HL-60 (cell line): ENCODE results near the gene DPEP3.

Experiments
- GABPA ChIP-seq: IDR thresholded peaks from 2 replicates; pipeline ENCODE4 v1.6.1; 2012; ENCODE audit warnings: low read depth
- POLR2AphosphoS5 ChIP-seq: IDR thresholded peaks from 2 replicates; pipeline ENCODE4 v1.6.1; 2012; ENCODE audit warnings: low read depth
- TF ChIP-seq, protein P1 (sequence below): IDR thresholded peaks from one replicate; pipeline ENCODE4 v1.5.1; 2011; ENCODE audit warnings: low read length, control low read depth, inconsistent platforms; ENCODE audit not compliant: insufficient read depth

DNA sequence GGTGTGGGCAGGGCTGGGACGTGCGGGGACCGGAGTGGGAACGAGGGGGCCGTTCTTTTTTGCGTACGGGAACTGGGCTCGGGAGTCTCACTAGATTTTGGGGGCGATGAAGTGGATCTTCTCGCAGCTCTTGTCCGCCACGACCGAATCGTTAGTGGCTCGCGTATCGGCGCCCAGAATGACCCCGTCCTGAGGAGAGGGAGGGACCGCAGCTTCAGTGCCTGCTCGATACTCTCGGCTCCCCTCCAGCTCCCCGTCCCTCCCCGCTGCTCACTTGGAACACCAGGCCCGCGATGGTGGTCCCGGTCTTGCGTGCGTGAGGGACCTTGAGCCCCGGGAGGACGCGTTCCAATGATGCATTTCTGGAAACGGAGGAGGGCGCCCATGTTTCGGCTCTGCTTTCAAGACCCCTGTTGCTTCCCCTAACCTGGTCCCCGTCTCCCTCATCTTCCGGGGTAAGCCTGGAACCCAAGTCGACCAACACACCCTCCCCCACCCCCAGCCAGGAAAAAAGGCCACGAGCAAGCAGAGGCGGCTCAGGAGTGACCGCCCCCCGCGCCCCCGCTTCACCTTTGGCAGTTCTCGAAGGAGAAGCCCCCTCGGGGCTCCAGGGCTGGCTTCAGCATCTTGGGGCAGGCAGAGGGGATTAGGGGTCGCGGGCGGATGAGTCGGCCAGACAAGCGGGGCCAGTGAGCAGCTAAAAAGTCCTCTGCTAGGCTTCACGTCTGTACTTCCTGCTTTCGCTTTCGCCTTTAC lies 44.0 kb downstream of the DPEP3 start, which contains the start of gene PSMB10:
- TF ChIP-seq GABPA (no peak), POLR2AphosphoS5 (peak; percentile 65; the same call in 1 of the 2 replicates)
- TF ChIP-seq, protein P1, sequence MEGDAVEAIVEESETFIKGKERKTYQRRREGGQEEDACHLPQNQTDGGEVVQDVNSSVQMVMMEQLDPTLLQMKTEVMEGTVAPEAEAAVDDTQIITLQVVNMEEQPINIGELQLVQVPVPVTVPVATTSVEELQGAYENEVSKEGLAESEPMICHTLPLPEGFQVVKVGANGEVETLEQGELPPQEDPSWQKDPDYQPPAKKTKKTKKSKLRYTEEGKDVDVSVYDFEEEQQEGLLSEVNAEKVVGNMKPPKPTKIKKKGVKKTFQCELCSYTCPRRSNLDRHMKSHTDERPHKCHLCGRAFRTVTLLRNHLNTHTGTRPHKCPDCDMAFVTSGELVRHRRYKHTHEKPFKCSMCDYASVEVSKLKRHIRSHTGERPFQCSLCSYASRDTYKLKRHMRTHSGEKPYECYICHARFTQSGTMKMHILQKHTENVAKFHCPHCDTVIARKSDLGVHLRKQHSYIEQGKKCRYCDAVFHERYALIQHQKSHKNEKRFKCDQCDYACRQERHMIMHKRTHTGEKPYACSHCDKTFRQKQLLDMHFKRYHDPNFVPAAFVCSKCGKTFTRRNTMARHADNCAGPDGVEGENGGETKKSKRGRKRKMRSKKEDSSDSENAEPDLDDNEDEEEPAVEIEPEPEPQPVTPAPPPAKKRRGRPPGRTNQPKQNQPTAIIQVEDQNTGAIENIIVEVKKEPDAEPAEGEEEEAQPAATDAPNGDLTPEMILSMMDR = no peak
